Measurements from ENCODE around the gene MIF. TPM values are rescaled to one million over a fixed set of nuclear protein-coding genes. Genes with fewer than 3 reads are reported as not detected.

Gene MIF
- total and polyA plus RNA-seq, 4 donors, result 108 to 1,047 (median 303) TPM

GRCh38 chr22:23847991-23848864 lies 46.0 kb upstream of the MIF start:
- WGBS, result 88% methylated on average over 24 of the region's 24 CpGs
- Histone ChIP-seq H3K9me3 (ENCODE audit: control insufficient read depth in 4 of 4, low read length in 3 of 4) (no peaks in the 10 kb centered on the region), H3K27me3 (ENCODE audit: control insufficient read depth in 4 of 4, insufficient read depth in 4 of 4, low read length in 3 of 4) (no peaks in the 10 kb centered on the region), H3K9ac (ENCODE audit: low read depth in 1 of 2, low read length in 2 of 2) (no peak overlapping the region), H3K4me1 (ENCODE audit: control insufficient read depth in 4 of 4, insufficient read depth in 4 of 4, low read length in 3 of 4) (peaks cover 2 to 15% (median 7%) of the 10 kb centered on the region in 4 donors), H3K27ac (ENCODE audit: low read depth in 1 of 2, low read length in 2 of 2) (no peak overlapping the region), H3K4me3 (ENCODE audit: low read depth in 1 of 3, low read length in 3 of 3) (no peak overlapping the region), H3K36me3 (ENCODE audit: control insufficient read depth in 4 of 4, insufficient read depth in 3 of 4, low read depth in 1 of 4, low read length in 3 of 4) (no peaks in the 10 kb centered on the region)
- TF ChIP-seq FOXA2 (IDR thresholded peaks at IDR 0.05) (no peak), YY1 (IDR thresholded peaks at IDR 0.05) (no peak), GABPA (IDR thresholded peaks at IDR 0.05 in 1 of 2, conservative IDR thresholded peaks at IDR 0.05 in 1 of 2) (no peak), NR2F2 (IDR thresholded peaks at IDR 0.05) (no peak), CTCF (IDR thresholded peaks at IDR 0.05; ENCODE audit: low read depth, low read length, missing input control) (no peak), EGR1 (IDR thresholded peaks at IDR 0.05; ENCODE audit: low read depth in 2 of 2) (no peak), HNF4G (IDR thresholded peaks at IDR 0.05) (no peak), TAF1 (conservative IDR thresholded peaks at IDR 0.05) (no peak), REST (IDR thresholded peaks at IDR 0.05) (no peak), JUND (IDR thresholded peaks at IDR 0.05) (no peak)
- no peak for DNase-seq (ENCODE audit: low spot score)

- DNase-seq (ENCODE audit: low spot score), result peak; percentile 90
- no peak overlapping the region for H3K27ac ChIP-seq (ENCODE audit: low read depth in 1 of 2, low read length in 2 of 2)
- no peaks in the 10 kb centered on the region for H3K36me3 ChIP-seq (ENCODE audit: control insufficient read depth in 4 of 4, insufficient read depth in 3 of 4, low read depth in 1 of 4, low read length in 3 of 4)
- H3K4me3 ChIP-seq (ENCODE audit: low read depth in 1 of 3, low read length in 3 of 3), result peak overlapping the region in 2 of 3 donors; percentile 5 to 37
- no peak overlapping the region for H3K9ac ChIP-seq (ENCODE audit: low read depth in 1 of 2, low read length in 2 of 2)
- WGBS, result 25% methylated on average over 62 of the region's 62 CpGs
- no peaks in the 10 kb centered on the region for H3K27me3 ChIP-seq (ENCODE audit: control insufficient read depth in 4 of 4, insufficient read depth in 4 of 4, low read length in 3 of 4)
- H3K9me3 ChIP-seq (ENCODE audit: control insufficient read depth in 4 of 4, low read length in 3 of 4), result no peaks in the 10 kb centered on the region
- H3K4me1 ChIP-seq (ENCODE audit: control insufficient read depth in 4 of 4, insufficient read depth in 4 of 4, low read length in 3 of 4), result peaks cover 2 to 15% (median 7%) of the 10 kb centered on the region in 4 donors
- TF ChIP-seq JUND (IDR thresholded peaks at IDR 0.05) (no peak), TAF1 (conservative IDR thresholded peaks at IDR 0.05) (no peak), REST (IDR thresholded peaks at IDR 0.05) (no peak), CTCF (IDR thresholded peaks at IDR 0.05; ENCODE audit: low read depth, low read length, missing input control) (peak; percentile 97), HNF4A (conservative IDR thresholded peaks at IDR 0.05) (no peak), RXRA (IDR thresholded peaks at IDR 0.05) (no peak), SP1 (IDR thresholded peaks at IDR 0.05) (no peak), RAD21 (IDR thresholded peaks at IDR 0.05) (peak; percentile 97 to 99), EGR1 (IDR thresholded peaks at IDR 0.05; ENCODE audit: low read depth in 2 of 2) (no peak)
Measured at GRCh38 chr22:23849009-23850006, 44.9 kb upstream of the MIF start.

Measured in liver (tissue), 9 donors.